HCEC 1CT (cell line): ENCODE data around the gene SRPX2.

ENCODE experiments used
- DNase-seq: peaks from one replicate; pipeline ENCODE4 v3.0.0-alpha.2; 2017

Gene SRPX2

GRCh38 chrX:100652266-100652665 is 8.3 kb downstream of the SRPX2 start:
- no peak for DNase-seq

GRCh38 chrX:100654261-100654660 is 10.3 kb downstream of the SRPX2 start:
- DNase-seq: peak; percentile 50

- DNase-seq: no peak
Measured at GRCh38 chrX:100658941-100659381, 15.0 kb downstream of the SRPX2 start.

- peak; percentile 21 for DNase-seq
Measured at GRCh38 chrX:100659431-100660137, 15.6 kb downstream of the SRPX2 start.

- DNase-seq: no peak
Measured at GRCh38 chrX:100662170-100662569, 18.2 kb downstream of the SRPX2 start.

- peak; percentile 66 for DNase-seq
Measured at GRCh38 chrX:100662796-100663195, 18.8 kb downstream of the SRPX2 start.

- DNase-seq: no peak
Measured at GRCh38 chrX:100663642-100664041, 19.6 kb downstream of the SRPX2 start.

- DNase-seq: no peak
Measured at GRCh38 chrX:100672966-100673365, 29.0 kb downstream of the SRPX2 start.

GRCh38 chrX:100673397-100673953 is 29.5 kb downstream of the SRPX2 start:
- DNase-seq: peak; percentile 86

GRCh38 chrX:100674705-100675104 is 30.7 kb downstream of the SRPX2 start:
- DNase-seq: no peak

- DNase-seq: no peak
Measured at GRCh38 chrX:100677611-100678181, 33.7 kb downstream of the SRPX2 start.

- DNase-seq: no peak
Measured at GRCh38 chrX:100680756-100681155, 36.8 kb downstream of the SRPX2 start.

GRCh38 chrX:100681599-100681998 is 37.6 kb downstream of the SRPX2 start:
- DNase-seq: peak; percentile 26

- DNase-seq: no peak
Measured at GRCh38 chrX:100682939-100683338, 38.9 kb downstream of the SRPX2 start.

GRCh38 chrX:100685284-100685996 is 41.4 kb downstream of the SRPX2 start:
- peak; percentile 56 for DNase-seq

- DNase-seq: no peak
Measured at GRCh38 chrX:100685997-100686305, 42.0 kb downstream of the SRPX2 start.

- no peak for DNase-seq
Measured at GRCh38 chrX:100687128-100687527, 43.1 kb downstream of the SRPX2 start.

GRCh38 chrX:100687546-100687945 is 43.5 kb downstream of the SRPX2 start:
- DNase-seq: no peak

GRCh38 chrX:100695302-100695701 is 51.3 kb downstream of the SRPX2 start:
- DNase-seq: no peak

GRCh38 chrX:100695991-100696390 is 52.0 kb downstream of the SRPX2 start:
- DNase-seq: no peak

- DNase-seq: no peak
Measured at GRCh38 chrX:100696699-100697351, 52.8 kb downstream of the SRPX2 start.

- no peak for DNase-seq
Measured at GRCh38 chrX:100698551-100698950, 54.6 kb downstream of the SRPX2 start.

GRCh38 chrX:100700809-100701208 is 56.8 kb downstream of the SRPX2 start:
- DNase-seq: no peak
